Middle frontal gyrus (tissue), 1 donor: ENCODE results near the gene BCL11A.

Experiments
- DNase-seq: peaks from one replicate; pipeline ENCODE4 v3.0.0-alpha.2; 2015; ENCODE audit warnings: low spot score; ENCODE audit errors: extremely low spot score

The BCL11A gene

GRCh38 chr2:60553495-60554073 lies at the start of gene BCL11A:
TSS of gene BCL11A (minus strand) at chr2:60553654. CDS start at chr2:60553270, 384 bp downstream.
- DNase-seq: no peak

GRCh38 chr2:60602828-60603532 lies 49.5 kb upstream of the BCL11A start:
- no peak for DNase-seq

- DNase-seq: no peak
These were observed 48.9 kb upstream of the BCL11A start for GRCh38 chr2:60602388-60602787.

GRCh38 chr2:60598271-60598670 lies 44.8 kb upstream of the BCL11A start:
- DNase-seq: no peak

GRCh38 chr2:60597346-60597745 lies 43.9 kb upstream of the BCL11A start:
- no peak for DNase-seq

- no peak for DNase-seq
These were observed 43.0 kb upstream of the BCL11A start for GRCh38 chr2:60596411-60596810.

GRCh38 chr2:60595953-60596352 lies 42.5 kb upstream of the BCL11A start:
- no peak for DNase-seq

- no peak for DNase-seq
These were observed 35.6 kb upstream of the BCL11A start for GRCh38 chr2:60589104-60589503.

GRCh38 chr2:60586081-60586480 lies 32.6 kb upstream of the BCL11A start:
- DNase-seq: no peak

- no peak for DNase-seq
These were observed 31.8 kb upstream of the BCL11A start for GRCh38 chr2:60585276-60585675.

- DNase-seq: no peak
These were observed 30.1 kb upstream of the BCL11A start for GRCh38 chr2:60583604-60584003.

GRCh38 chr2:60581433-60582282 lies 28.2 kb upstream of the BCL11A start:
- peak; percentile 71 for DNase-seq

GRCh38 chr2:60577682-60578283 lies 24.3 kb upstream of the BCL11A start:
- DNase-seq: peak; percentile 25

GRCh38 chr2:60573251-60573650 lies 19.8 kb upstream of the BCL11A start:
- DNase-seq: no peak

- DNase-seq: no peak
These were observed 16.8 kb upstream of the BCL11A start for GRCh38 chr2:60570251-60570650.

GRCh38 chr2:60569680-60570111 lies 16.2 kb upstream of the BCL11A start:
- DNase-seq: no peak

- DNase-seq: no peak
These were observed 14.7 kb upstream of the BCL11A start for GRCh38 chr2:60567919-60568768.

- DNase-seq: no peak
These were observed 13.6 kb upstream of the BCL11A start for GRCh38 chr2:60567096-60567495.

GRCh38 chr2:60565472-60565871 lies 12.0 kb upstream of the BCL11A start:
- no peak for DNase-seq

GRCh38 chr2:60560734-60561644 lies 7.5 kb upstream of the BCL11A start:
- DNase-seq: no peak
